Kidney (tissue), 14 donors: ENCODE data around the gene CA5A. TPM values are rescaled to one million over a fixed set of nuclear protein-coding genes. Genes with fewer than 3 reads are reported as not detected.
"Not testable (repeated sequence)": the region's sequence is repeated elsewhere in the genome, so short reads cannot be mapped to it uniquely, and the experiment has no call there.

Source experiments
- DNase-seq, 5 donors: peaks; one replicate each; pipeline ENCODE4 v3.0.0-alpha.2; 2013 to 2020
- FAIRE-seq: peaks from 2 replicates; lab custom pipeline; 2012; peaks lifted over from hg19 to GRCh38; lab: Jason Lieb, UNC
- H3K27ac ChIP-seq, 2 donors: one replicate each; pipeline ENCODE4 v1.7.0; 2013; ENCODE audit warnings: low read depth in 2 of 2, low read length in 2 of 2, inconsistent platforms in 1 of 2
- H3K27me3 ChIP-seq: one replicate; pipeline ENCODE4 v1.7.1; 2013; ENCODE audit warnings: low read length, inconsistent platforms; ENCODE audit not compliant: control insufficient read depth, insufficient read depth
- H3K36me3 ChIP-seq, 3 donors: one replicate each; pipeline versions ENCODE4 v1.7.0 to v1.7.1; 2013; ENCODE audit warnings: low read length in 3 of 3, control low read depth in 1 of 3, inconsistent platforms in 1 of 3; ENCODE audit not compliant: insufficient read depth in 3 of 3, control insufficient read depth in 2 of 3
- H3K4me1 ChIP-seq, 3 donors: one replicate each; pipeline versions ENCODE4 v1.7.0 to v1.7.1; 2013; ENCODE audit warnings: low read length in 3 of 3, inconsistent platforms in 1 of 3, low read depth in 1 of 3; ENCODE audit not compliant: control insufficient read depth in 2 of 3, insufficient read depth in 2 of 3
- H3K4me3 ChIP-seq, 3 donors: one replicate each; pipeline versions ENCODE4 v1.7.0 to v1.8.1; 2013; ENCODE audit warnings: low read length in 3 of 3, control low read depth in 1 of 3, inconsistent platforms in 1 of 3
- H3K9ac ChIP-seq, 3 donors: one replicate each; pipeline versions ENCODE4 v1.7.0 to v1.7.1; 2013; ENCODE audit warnings: low read length in 3 of 3, control low read depth in 1 of 3, inconsistent platforms in 1 of 3
- H3K9me3 ChIP-seq, 3 donors: one replicate each; pipeline versions ENCODE4 v1.7.0 to v1.7.1; 2013; ENCODE audit warnings: low read length in 3 of 3, control low read depth in 1 of 3, inconsistent platforms in 1 of 3; ENCODE audit not compliant: control insufficient read depth in 2 of 3, insufficient read depth in 1 of 3
- CTCF ChIP-seq: IDR thresholded peaks from 3 replicates; pipeline ENCODE4 v1.5.1; 2012; ENCODE audit warnings: mild to moderate bottlenecking, moderate library complexity, borderline replicate concordance; ENCODE audit not compliant: insufficient read depth; ENCODE audit errors: extremely low read depth
- intact Hi-C: fragments of 100-400 bp; cut with DNase I; formaldehyde crosslinking; loops from one replicate; pipeline ENCODE4 v1.11.1; 2022
- polyA plus RNA-seq: library from polyadenylated mRNA; stranded (reverse); fragments of 350-450 nt; fragmentation: Illumina TruSeq; extraction: RNeasy Lipid Tissue Mini Kit (QIAGEN cat#74804); gene quantifications from one replicate; pipeline ENCODE4 v1.2.3, GENCODE V29; 2014; ENCODE audit warnings: low read depth, low replicate concordance; ENCODE audit not compliant: insufficient read depth
- total RNA-seq: library from RNA; stranded (reverse); fragmentation: NEBNext Ultra II Directional; extraction: Animal tissue kit (Norgen Biotek cat#: 25700); gene quantifications from one replicate; pipeline ENCODE4 v1.2.1, GENCODE V29; 2021
- donor health status: control.
- donor health status: control.
- donor health status: control.
- donor health status: control.
- donor health status: control.
- donor health status: DM: yes; HTN: yes; CAD: no.
- donor health status: Normal renal cell carcinoma (clear cell type).

The CA5A gene
- total and polyA plus RNA-seq, 2 donors from 2014 or later = not detected

GRCh38 chr16:87861300-87862099 lies 74.8 kb downstream of the CA5A start:
- FAIRE-seq, H3K27ac ChIP-seq, DNase-seq, H3K9ac ChIP-seq, H3K9me3 ChIP-seq, H3K4me3 ChIP-seq, intact Hi-C loops, H3K36me3 ChIP-seq, H3K4me1 ChIP-seq, H3K27me3 ChIP-seq: not testable (repeated sequence)

GRCh38 chr16:87860553-87861299 lies 75.6 kb downstream of the CA5A start:
- Histone ChIP-seq H3K27me3 (no peaks in the 10 kb centered on the region), H3K27ac (no peak overlapping the region), H3K4me1 (peaks cover 0 to 3% (median 0%) of the 10 kb centered on the region in 3 donors), H3K9me3 (no peaks in the 10 kb centered on the region), H3K9ac (no peak overlapping the region), H3K36me3 (no peaks in the 10 kb centered on the region), H3K4me3 (no peak overlapping the region)
- intact Hi-C loops = no loop called here
- FAIRE-seq (no peak), DNase-seq (peak in 4 of 5 donors; percentile 84 to 91 (median 87))
- no peak for TF ChIP-seq CTCF

- H3K27ac ChIP-seq, H3K9me3 ChIP-seq, FAIRE-seq, H3K27me3 ChIP-seq, intact Hi-C loops, H3K9ac ChIP-seq, H3K4me3 ChIP-seq, DNase-seq, H3K36me3 ChIP-seq, H3K4me1 ChIP-seq: not testable (repeated sequence)
These were observed 78.0 kb downstream of the CA5A start for GRCh38 chr16:87858151-87858993.

DNA sequence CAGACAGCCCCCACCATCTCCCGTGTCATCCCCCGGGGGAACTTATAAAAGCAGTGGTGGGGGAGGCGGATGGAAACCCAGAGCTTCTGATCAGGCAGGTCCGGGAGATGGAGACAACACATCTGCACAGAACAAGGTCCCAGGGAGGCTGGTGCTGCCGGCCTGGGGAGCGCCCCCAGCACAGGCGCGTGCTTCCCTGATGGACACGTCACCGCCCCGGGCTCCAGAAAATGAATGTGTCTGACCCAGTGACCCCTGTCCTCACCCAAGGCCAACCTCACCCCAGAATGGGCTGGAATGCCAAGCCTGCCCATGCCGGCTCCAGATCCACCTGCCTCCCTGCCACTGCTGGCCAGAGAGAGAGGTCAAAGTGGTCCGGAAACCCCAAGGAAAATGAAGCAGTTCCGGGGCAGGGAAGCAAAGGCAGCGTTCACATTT lies 79.5 kb downstream of the CA5A start:
- intact Hi-C loops = no loop called here
- DNase-seq (no peak), FAIRE-seq (no peak)
- no peak overlapping the region for H3K27ac ChIP-seq
- no peaks in the 10 kb centered on the region for H3K27me3 ChIP-seq
- no peak for TF ChIP-seq CTCF
- no peaks in the 10 kb centered on the region for H3K9me3 ChIP-seq
- peaks cover 0 to 5% (median 5%) of the 10 kb centered on the region in 3 donors for H3K4me1 ChIP-seq
- no peaks in the 10 kb centered on the region for H3K36me3 ChIP-seq
- no peak overlapping the region for H3K4me3 ChIP-seq
- H3K9ac ChIP-seq = no peak overlapping the region
